Osteoblast (primary cell): ENCODE results near the gene TGM1. TPM values are rescaled to one million over a fixed set of nuclear protein-coding genes. Genes with fewer than 3 reads are reported as not detected.
A peak's percentile ranks its signal among the peaks of the same experiment; 100 is the strongest.
"Not testable (repeated sequence)": the region's sequence is repeated elsewhere in the genome, so short reads cannot be mapped to it uniquely, and the experiment has no call there.

Experiments used
- DNase-seq: peaks from one replicate; pipeline ENCODE4 v3.0.0; 2011; ENCODE audit warnings: low spot score, mixed read lengths; ENCODE audit not compliant: insufficient read length; ENCODE audit errors: missing footprints
- H2AFZ ChIP-seq: 2 replicates; pipeline ENCODE4 v1.6.0; 2011; ENCODE audit warnings: mild to moderate bottlenecking, low read length
- H3K27ac ChIP-seq: 2 replicates; pipeline ENCODE4 v1.5.1; 2011; ENCODE audit warnings: mild to moderate bottlenecking, low read depth, low read length, moderate library complexity
- H3K27me3 ChIP-seq: 2 replicates; pipeline ENCODE4 v1.6.0; 2012; ENCODE audit warnings: mild to moderate bottlenecking, control low read depth, inconsistent platforms, low read length, moderate library complexity; ENCODE audit not compliant: insufficient read depth
- H3K36me3 ChIP-seq: 2 replicates; pipeline ENCODE4 v1.5.1; 2011; ENCODE audit warnings: mild to moderate bottlenecking, low read length, control low read depth, moderate library complexity; ENCODE audit not compliant: insufficient read depth
- H3K4me1 ChIP-seq: 2 replicates; pipeline ENCODE4 v1.5.1; 2011; ENCODE audit warnings: mild to moderate bottlenecking, low read length, control low read depth, moderate library complexity; ENCODE audit not compliant: insufficient read depth
- H3K4me2 ChIP-seq: 2 replicates; pipeline ENCODE4 v1.6.0; 2011; ENCODE audit warnings: mild to moderate bottlenecking, low read length; ENCODE audit not compliant: insufficient read depth
- H3K4me3 ChIP-seq: fragments of 200-600 bp; sonication (generic); 3 replicates; pipeline ENCODE4 v1.5.1; 2012; ENCODE audit warnings: mild to moderate bottlenecking, low read length, inconsistent platforms; ENCODE audit not compliant: insufficient read depth
- H3K79me2 ChIP-seq: 2 replicates; pipeline ENCODE4 v1.6.0; 2012; ENCODE audit warnings: mild to moderate bottlenecking, low read length, control low read depth, inconsistent platforms; ENCODE audit not compliant: insufficient read depth
- H3K9me3 ChIP-seq: 2 replicates; pipeline ENCODE4 v1.5.1; 2011; ENCODE audit warnings: low read depth, low read length, control low read depth
- H4K20me1 ChIP-seq: 2 replicates; pipeline ENCODE4 v1.6.0; 2012; ENCODE audit warnings: mild to moderate bottlenecking, low read length, control low read depth; ENCODE audit not compliant: insufficient read depth
- CTCF ChIP-seq: IDR thresholded peaks from 2 replicates; pipeline ENCODE4 v1.5.1; 2011; ENCODE audit warnings: mild to moderate bottlenecking, low read depth, low read length, moderate library complexity; ENCODE audit errors: extremely low read depth
- total RNA-seq: library from RNA; depleted of rRNA; stranded (reverse); fragments of >200 nt; gene quantifications from 2 replicates; pipeline ENCODE4 v1.2.3, GENCODE V29; 2012

TGM1 gene
- total RNA-seq, 1 donor: 0.36 TPM

- Histone ChIP-seq H3K27me3 (no peaks in the 10 kb centered on the region), H2AFZ (peak overlapping the region; percentile 44), H3K4me1 (peaks cover 7% of the 10 kb centered on the region), H4K20me1 (peaks cover 3% of the 10 kb centered on the region), H3K9me3 (no peaks in the 10 kb centered on the region), H3K4me2 (peak overlapping the region; percentile 37), H3K79me2 (peaks cover 3% of the 10 kb centered on the region), H3K4me3 (peak overlapping the region; percentile 20), H3K27ac (no peak overlapping the region), H3K36me3 (no peaks in the 10 kb centered on the region)
- TF ChIP-seq CTCF: no peak
- no peak for DNase-seq
Measured at GRCh38 chr14:24246765-24247212, 16.2 kb downstream of the TGM1 start.

- H3K4me2 ChIP-seq, H3K9me3 ChIP-seq, H4K20me1 ChIP-seq, H3K4me3 ChIP-seq, H2AFZ ChIP-seq, DNase-seq, H3K27ac ChIP-seq, H3K36me3 ChIP-seq, H3K27me3 ChIP-seq: not testable (repeated sequence)
- Histone ChIP-seq H3K79me2 (peaks cover 16% of the 10 kb centered on the region), H3K4me1 (peaks cover 13% of the 10 kb centered on the region)
Measured at GRCh38 chr14:24245350-24245749, 17.6 kb downstream of the TGM1 start.

- Histone ChIP-seq H2AFZ (peak overlapping the region; percentile 68), H3K27ac (peak overlapping the region; percentile 98), H3K4me2 (peak overlapping the region; percentile 88), H3K4me1 (peaks cover 22% of the 10 kb centered on the region), H3K4me3 (peak overlapping the region; percentile 92), H4K20me1 (peaks cover 10% of the 10 kb centered on the region), H3K9me3 (no peaks in the 10 kb centered on the region), H3K36me3 (peaks cover 27% of the 10 kb centered on the region), H3K79me2 (peaks cover 34% of the 10 kb centered on the region), H3K27me3 (no peaks in the 10 kb centered on the region)
- TF ChIP-seq CTCF: no peak
- no peak for DNase-seq
Measured at GRCh38 chr14:24243336-24243836, 19.6 kb downstream of the TGM1 start.

GRCh38 chr14:24241829-24242443 is 21.0 kb downstream of the TGM1 start:
- Histone ChIP-seq H3K4me3 (peak overlapping the region; percentile 92), H3K4me1 (peaks cover 26% of the 10 kb centered on the region), H4K20me1 (peaks cover 11% of the 10 kb centered on the region), H3K4me2 (peak overlapping the region; percentile 88), H3K9me3 (no peaks in the 10 kb centered on the region), H3K27ac (peak overlapping the region; percentile 98), H2AFZ (peak overlapping the region; percentile 95), H3K36me3 (peaks cover 42% of the 10 kb centered on the region), H3K79me2 (peaks cover 37% of the 10 kb centered on the region), H3K27me3 (no peaks in the 10 kb centered on the region)
- TF ChIP-seq CTCF: peak; percentile 34
- peak; percentile 99 for DNase-seq
